ENCODE data around the gene PACRG. TPM values are rescaled to one million over a fixed set of nuclear protein-coding genes. Genes with fewer than 3 reads are reported as not detected.

Gene PACRG
- total and polyA plus RNA-seq, 2 of the 4 experiments (the other 2 are of a cell fraction): not detected

DNA sequence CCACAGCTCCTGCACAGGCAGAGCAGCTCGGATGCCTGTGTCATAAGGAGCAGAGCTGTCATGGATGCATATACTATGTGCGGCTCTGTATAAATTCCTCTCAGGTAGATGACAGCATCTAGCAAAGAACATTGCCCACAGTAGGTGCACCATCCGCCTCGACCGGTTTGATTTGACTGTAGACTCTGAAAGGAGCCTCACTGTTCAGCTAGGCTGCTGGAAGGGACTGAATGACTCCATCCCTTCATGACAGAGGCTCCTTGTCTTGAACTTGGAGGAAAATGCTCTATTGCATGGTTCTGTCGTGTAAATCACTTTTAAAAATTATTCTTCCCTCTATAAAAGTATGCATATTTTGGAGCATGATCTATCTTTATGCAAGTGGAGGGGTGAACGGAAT, 557.9 kb downstream of the PACRG start:
- H2BK20ac ChIP-seq (ENCODE audit: low read depth, low read length): no peak overlapping the region
- no peak overlapping the region for H2BK5ac ChIP-seq (ENCODE audit: low read depth, low read length, poor library complexity, severe bottlenecking)
- in situ Hi-C loops (cut with MboI; ENCODE audit: low sequenced_read_pairs) (no loop called here), intact Hi-C loops (cut with micrococcal nuclease) (no loop called here), dilution Hi-C loops (cut with HindIII; ENCODE audit: low sequenced_read_pairs, unreplicated experiment) (no loop called here)
- no peak overlapping the region for H4K91ac ChIP-seq (ENCODE audit: insufficient read depth, low read depth, low read length)
- H3K4me2 ChIP-seq (ENCODE audit: low read depth, low read length): no peak overlapping the region
- no peak overlapping the region for H3K56ac ChIP-seq (ENCODE audit: extremely low read depth, insufficient read depth, low read length)
- no peaks in the 10 kb centered on the region for H3K27me3 ChIP-seq (ENCODE audit: control insufficient read depth, insufficient read depth, low read length)
- no peaks in the 10 kb centered on the region for H3K4me1 ChIP-seq (ENCODE audit: control insufficient read depth, insufficient read depth, low read length)
- WGBS, 2 experiments (ENCODE audit: extremely low coverage in 2 of 2, insufficient read length in 1 of 2): no CpG with 5 or more reads among the region's 7 CpGs
- BruUV-seq (replicated peaks): no TSS peak
- H4K8ac ChIP-seq (ENCODE audit: low read depth in 2 of 2, low read length in 2 of 2): no peak overlapping the region
- no peak overlapping the region for H2AK9ac ChIP-seq (replicated peaks; ENCODE audit: low read depth, low read length, poor library complexity)
- H3K9me1 ChIP-seq (ENCODE audit: insufficient read depth, low read length): no peaks in the 10 kb centered on the region
- TF ChIP-seq BHLHE40 (IDR thresholded peaks at IDR 0.05; ENCODE audit: low read depth, low read length) (no peak), CEBPB (IDR thresholded peaks at IDR 0.05; ENCODE audit: low read depth, low read length) (no peak), SMC3 (IDR thresholded peaks at IDR 0.05; ENCODE audit: low read depth, low read length) (no peak), MXI1 (IDR thresholded peaks at IDR 0.05; ENCODE audit: borderline replicate concordance, low read depth, low read length) (no peak)
- H3K4me3 ChIP-seq (ENCODE audit: insufficient read depth, low read depth, low read length): no peak overlapping the region
- H3K36me3 ChIP-seq (ENCODE audit: control insufficient read depth, insufficient read depth, low read length): no peaks in the 10 kb centered on the region
- DNase-seq (no peak), ATAC-seq (ENCODE audit: low read depth) (no peak)
- H3K27ac ChIP-seq (ENCODE audit: insufficient read depth, low read length): no peak overlapping the region
- no peak overlapping the region for H2BK15ac ChIP-seq (ENCODE audit: low read depth, low read length)
- no peak overlapping the region for H3K4ac ChIP-seq (ENCODE audit: low read depth, low read length)
- no peak overlapping the region for H3K18ac ChIP-seq (ENCODE audit: low read depth, low read length)
- H3K23ac ChIP-seq (ENCODE audit: low read depth, low read length): no peak overlapping the region
- H2BK120ac ChIP-seq (ENCODE audit: low read depth, low read length): no peak overlapping the region
- no peaks in the 10 kb centered on the region for H3K79me1 ChIP-seq (ENCODE audit: low read depth in 1 of 2, low read length in 2 of 2)
- no peak overlapping the region for H3K14ac ChIP-seq (replicated peaks; ENCODE audit: low read depth, low read length)
- peaks cover 16% of the 10 kb centered on the region; the same call in 1 of the 2 replicates for H3K9me3 ChIP-seq (ENCODE audit: control insufficient read depth, insufficient read depth, low read length)
- ChIA-PET POLR2A (ENCODE audit: unreplicated experiment) (interaction anchor here (0.6 kb wide), 1 partner anchor 125 kb away, joined by 4 read pairs; no protein-coding TSS in a partner anchor), CTCF (no interaction called here)
- no peak overlapping the region for H3K9ac ChIP-seq (ENCODE audit: low read depth, low read length)
- no peak overlapping the region for H4K5ac ChIP-seq (ENCODE audit: low read depth, low read length)
- H2AK5ac ChIP-seq (ENCODE audit: low read depth, low read length): no peak overlapping the region
- H2AFZ ChIP-seq (replicated peaks; ENCODE audit: low read length, poor library complexity): no peak overlapping the region
- no peaks in the 10 kb centered on the region for H4K20me1 ChIP-seq (ENCODE audit: insufficient read depth, low read length)
